ENCODE results near the gene ZNF423.

ZNF423 gene

GRCh38 chr16:49723310-49723709, 132.6 kb downstream of the ZNF423 start:
- H3K4me3 ChIP-seq (ENCODE audit: low read depth, low read length), result no peak overlapping the region
- DNase-seq (ENCODE audit: low read depth, low spot score), result no peak
- CTCF ChIA-PET, result no interaction called here
- POLR2A ChIA-PET, result no interaction called here
- TF ChIP-seq CTCF (IDR thresholded peaks at IDR 0.05; ENCODE audit: insufficient read depth, low read length, missing control alignments), result no peak

GRCh38 chr16:49720225-49720624, 135.7 kb downstream of the ZNF423 start:
- POLR2A ChIA-PET, result no interaction called here
- no peak for TF ChIP-seq CTCF (IDR thresholded peaks at IDR 0.05; ENCODE audit: insufficient read depth, low read length, missing control alignments)
- DNase-seq (ENCODE audit: low read depth, low spot score), result no peak
- CTCF ChIA-PET, result no interaction called here
- H3K4me3 ChIP-seq (ENCODE audit: low read depth, low read length), result no peak overlapping the region

GRCh38 chr16:49717689-49718088, 138.2 kb downstream of the ZNF423 start:
- DNase-seq (ENCODE audit: low read depth, low spot score), result no peak

GRCh38 chr16:49716339-49716934, 139.5 kb downstream of the ZNF423 start:
- no peak for TF ChIP-seq CTCF (IDR thresholded peaks at IDR 0.05; ENCODE audit: insufficient read depth, low read length, missing control alignments)
- H3K4me3 ChIP-seq (ENCODE audit: low read depth, low read length), result no peak overlapping the region
- no peak for DNase-seq (ENCODE audit: low read depth, low spot score)
- CTCF ChIA-PET, result no interaction called here
- POLR2A ChIA-PET, result no interaction called here

More at GRCh38 chr16:49717689-49718088, 138.2 kb downstream of the ZNF423 start:
- H3K4me3 ChIP-seq (ENCODE audit: low read depth, low read length), result no peak overlapping the region
- POLR2A ChIA-PET, result no interaction called here
- no peak for TF ChIP-seq CTCF (IDR thresholded peaks at IDR 0.05; ENCODE audit: insufficient read depth, low read length, missing control alignments)
- CTCF ChIA-PET, result no interaction called here

GRCh38 chr16:49713770-49714169, 142.1 kb downstream of the ZNF423 start:
- no peak for DNase-seq (ENCODE audit: low read depth, low spot score)
- TF ChIP-seq CTCF (IDR thresholded peaks at IDR 0.05; ENCODE audit: insufficient read depth, low read length, missing control alignments), result no peak
- CTCF ChIA-PET, result no interaction called here
- no peak overlapping the region for H3K4me3 ChIP-seq (ENCODE audit: low read depth, low read length)
- POLR2A ChIA-PET, result no interaction called here

GRCh38 chr16:49712542-49712941, 143.4 kb downstream of the ZNF423 start:
- H3K4me3 ChIP-seq (ENCODE audit: low read depth, low read length), result no peak overlapping the region
- POLR2A ChIA-PET, result no interaction called here
- no peak for DNase-seq (ENCODE audit: low read depth, low spot score)
- CTCF ChIA-PET, result no interaction called here
- TF ChIP-seq CTCF (IDR thresholded peaks at IDR 0.05; ENCODE audit: insufficient read depth, low read length, missing control alignments), result no peak

All from AG04449 (cell line).